SJSA1 (cell line): ENCODE data around the gene FANCL. TPM values are rescaled to one million over a fixed set of nuclear protein-coding genes. Genes with fewer than 3 reads are reported as not detected.
"Not testable (repeated sequence)": the region's sequence is repeated elsewhere in the genome, so short reads cannot be mapped to it uniquely, and the experiment has no call there.

ENCODE experiments used
- DNase-seq, 2 experiments: peaks; one replicate each; pipeline ENCODE4 v3.0.0-alpha.2; 2015 to 2020; ENCODE audit warnings: low spot score in 2 of 2, low read depth in 1 of 2
- H3K27ac ChIP-seq: fragments of 250-450 bp; sonication (Bioruptor Pico); 2 replicates; pipeline ENCODE4 v1.5.1; 2020; ENCODE audit warnings: mild to moderate bottlenecking, moderate library complexity
- H3K27me3 ChIP-seq: fragments of 250-450 bp; sonication (Bioruptor Pico); replicated peaks from 2 replicates; pipeline ENCODE4 v1.5.1; 2020; ENCODE audit warnings: mild to moderate bottlenecking, moderate library complexity
- H3K36me3 ChIP-seq: fragments of 250-450 bp; sonication (Bioruptor Pico); 2 replicates; pipeline ENCODE4 v1.5.1; 2020; ENCODE audit warnings: mild to moderate bottlenecking
- H3K4me1 ChIP-seq: fragments of 250-450 bp; sonication (Bioruptor Pico); replicated peaks from 2 replicates; pipeline ENCODE4 v1.6.1; 2021; ENCODE audit warnings: mild to moderate bottlenecking
- H3K4me3 ChIP-seq: fragments of 250-450 bp; sonication (Bioruptor Pico); 2 replicates; pipeline ENCODE4 v1.5.1; 2020; ENCODE audit warnings: mild to moderate bottlenecking
- H3K9me3 ChIP-seq: fragments of 250-450 bp; sonication (Bioruptor Pico); replicated peaks from 2 replicates; pipeline ENCODE4 v1.5.1; 2020; ENCODE audit warnings: mild to moderate bottlenecking
- total RNA-seq: library from RNA; depleted of rRNA; stranded (reverse); fragments of >200 nt; shearing (Covaris generic); gene quantifications from 2 replicates; pipeline ENCODE4 v1.2.3, GENCODE V29; 2014; rRNA removed

FANCL gene
- 50.0 and 57.0 TPM in 2 replicates for total RNA-seq

- Histone ChIP-seq H3K4me1 (peaks cover 10% of the 10 kb centered on the region), H3K4me3 (peak within 1 kb of the TSS; percentile 84), H3K27me3 (no peaks in the 10 kb centered on the region), H3K36me3 (peaks cover 3% of the 10 kb centered on the region; the same call in 1 of the 2 replicates), H3K9me3 (no peaks in the 10 kb centered on the region), H3K27ac (peak within 1 kb of the TSS; percentile 87)
- DNase-seq, result peak; percentile 90 to 92
Measured at GRCh38 chr2:58240670-58241545, at the start of gene FANCL. Gene FANCL (minus strand): TSS chr2:58241325. CDS start chr2:58241313, 12 bp downstream.

DNA sequence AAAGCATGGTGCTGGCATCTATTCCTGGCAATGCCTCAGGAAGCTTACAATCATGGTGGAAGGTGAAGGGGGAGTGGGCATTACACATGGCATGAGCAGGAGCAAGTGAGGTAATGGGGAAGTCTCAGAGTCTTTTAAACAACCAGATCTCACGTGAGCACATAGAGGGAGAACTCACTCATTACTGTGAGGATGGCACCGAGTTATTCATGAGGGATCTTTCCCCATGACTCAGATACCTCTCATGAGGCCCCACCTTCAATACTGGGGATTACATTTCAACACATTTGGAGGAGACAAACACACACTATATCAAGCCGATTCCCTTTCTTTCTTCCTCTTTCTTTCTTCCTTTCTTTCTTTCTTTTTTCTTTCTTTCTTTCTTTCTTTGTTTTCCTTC is 47.9 kb upstream of the FANCL start:
- H3K27ac ChIP-seq, result no peak overlapping the region
- no peaks in the 10 kb centered on the region for H3K9me3 ChIP-seq
- H3K36me3 ChIP-seq, result no peaks in the 10 kb centered on the region
- 0 out of 2 replicates have a peak, but pooled peaks cover 5% of the 10 kb centered on the region for H3K27me3 ChIP-seq
- H3K4me3 ChIP-seq, result no peak overlapping the region
- H3K4me1 ChIP-seq, result no peaks in the 10 kb centered on the region
- no peak for DNase-seq

DNA sequence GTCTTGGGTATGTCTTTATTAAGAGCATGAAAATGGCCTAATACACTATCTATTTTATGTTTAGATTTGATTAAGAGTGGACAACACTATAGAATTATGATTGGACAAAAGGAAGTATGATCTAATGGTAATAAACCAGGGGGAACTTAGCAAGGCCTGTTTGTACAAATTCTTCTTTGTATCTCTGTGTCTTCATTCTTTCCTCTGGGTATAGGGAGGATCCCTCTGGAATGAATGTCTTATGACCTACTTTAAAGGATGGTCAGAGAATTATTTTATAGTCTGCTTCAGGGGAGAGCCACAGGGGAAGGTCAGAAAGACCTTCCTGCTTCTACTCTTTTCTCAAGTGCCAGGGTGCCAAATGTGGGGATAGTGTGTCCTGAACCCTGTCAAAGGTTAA is 42.8 kb upstream of the FANCL start:
- no peaks in the 10 kb centered on the region for H3K9me3 ChIP-seq
- H3K27me3 ChIP-seq, result peaks cover 9% of the 10 kb centered on the region; the same call in 1 of the 2 replicates
- no peaks in the 10 kb centered on the region for H3K36me3 ChIP-seq
- no peak overlapping the region for H3K27ac ChIP-seq
- DNase-seq, result no peak
- H3K4me1 ChIP-seq, result no peaks in the 10 kb centered on the region
- no peak overlapping the region for H3K4me3 ChIP-seq

- DNase-seq, result not testable (repeated sequence)
Measured at GRCh38 chr2:58275144-58275543, 34.0 kb upstream of the FANCL start.

GRCh38 chr2:58271826-58272225 is 30.7 kb upstream of the FANCL start:
- no peaks in the 10 kb centered on the region for H3K27me3 ChIP-seq

More at GRCh38 chr2:58275144-58275543, 34.0 kb upstream of the FANCL start:
- not testable (repeated sequence) for H3K27me3 ChIP-seq, H3K4me1 ChIP-seq, H3K36me3 ChIP-seq, H3K9me3 ChIP-seq, H3K4me3 ChIP-seq, H3K27ac ChIP-seq

DNA sequence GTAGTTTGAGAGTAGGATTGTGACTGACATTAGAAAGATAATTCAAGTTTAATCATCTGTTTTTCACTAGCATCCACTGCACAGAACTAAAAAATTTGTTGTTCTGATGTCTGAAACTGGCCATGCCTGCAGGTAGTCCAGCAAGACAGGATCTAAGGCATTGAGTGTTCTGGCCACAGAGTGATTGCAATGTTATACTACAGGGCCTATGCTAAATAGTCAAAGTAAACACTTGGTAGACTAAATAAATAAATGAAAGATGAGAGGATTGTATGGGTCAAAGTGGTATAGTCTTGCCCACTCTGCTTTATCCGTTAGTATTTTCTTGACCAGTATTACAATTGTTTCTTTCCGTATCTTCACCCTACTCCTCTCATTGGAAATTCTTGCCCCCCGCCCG is 27.6 kb upstream of the FANCL start:
- Histone ChIP-seq H3K4me3 (no peak overlapping the region), H3K9me3 (no peaks in the 10 kb centered on the region), H3K36me3 (no peaks in the 10 kb centered on the region), H3K27me3 (no peaks in the 10 kb centered on the region), H3K27ac (no peak overlapping the region), H3K4me1 (no peaks in the 10 kb centered on the region)
- DNase-seq, result no peak

More at GRCh38 chr2:58271826-58272225, 30.7 kb upstream of the FANCL start:
- DNase-seq, result no peak
- H3K27ac ChIP-seq, result no peak overlapping the region
- no peak overlapping the region for H3K4me3 ChIP-seq
- no peaks in the 10 kb centered on the region for H3K36me3 ChIP-seq
- no peaks in the 10 kb centered on the region for H3K4me1 ChIP-seq
- no peaks in the 10 kb centered on the region for H3K9me3 ChIP-seq

DNA sequence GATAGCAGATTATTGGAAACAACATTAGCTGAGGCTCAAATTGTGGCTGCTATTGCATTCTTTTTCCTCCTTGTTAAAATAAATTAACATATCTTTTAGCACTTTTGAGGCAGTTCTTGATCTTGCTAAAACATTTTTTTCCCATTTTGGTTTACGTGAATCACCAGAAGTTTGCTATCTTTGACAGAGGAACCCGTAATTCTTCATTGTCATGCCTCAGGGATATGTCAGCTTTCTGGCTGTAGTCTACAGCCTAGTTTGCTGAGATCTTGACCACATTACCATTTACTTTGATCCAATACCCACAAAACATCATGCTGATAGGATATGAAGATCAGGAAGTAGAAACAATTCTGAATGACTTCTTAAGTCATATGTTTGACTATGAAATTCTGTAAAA is 25.1 kb upstream of the FANCL start:
- Histone ChIP-seq H3K4me1 (no peaks in the 10 kb centered on the region), H3K27me3 (no peaks in the 10 kb centered on the region), H3K4me3 (no peak overlapping the region), H3K36me3 (no peaks in the 10 kb centered on the region), H3K9me3 (no peaks in the 10 kb centered on the region), H3K27ac (no peak overlapping the region)
- no peak for DNase-seq

DNA sequence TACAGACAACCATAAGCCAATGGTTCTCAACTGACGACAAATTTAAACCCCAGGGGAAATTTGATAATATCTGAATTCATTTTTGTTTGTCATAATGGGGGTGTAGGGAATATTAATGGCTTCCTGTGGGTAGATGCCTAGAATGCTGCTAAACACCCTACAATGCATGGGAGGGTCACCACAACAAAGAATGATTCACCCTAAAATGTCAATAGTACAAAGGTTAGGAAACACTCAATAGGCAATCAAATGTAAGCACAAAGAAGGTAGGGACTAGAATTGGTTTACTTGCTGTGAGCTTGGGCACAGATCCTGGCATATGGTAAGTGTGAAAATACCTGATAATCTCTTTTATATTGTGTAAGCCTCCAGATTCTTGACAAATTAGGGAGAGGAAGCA is 20.1 kb upstream of the FANCL start:
- H3K4me1 ChIP-seq, result no peaks in the 10 kb centered on the region
- no peaks in the 10 kb centered on the region for H3K9me3 ChIP-seq

DNA sequence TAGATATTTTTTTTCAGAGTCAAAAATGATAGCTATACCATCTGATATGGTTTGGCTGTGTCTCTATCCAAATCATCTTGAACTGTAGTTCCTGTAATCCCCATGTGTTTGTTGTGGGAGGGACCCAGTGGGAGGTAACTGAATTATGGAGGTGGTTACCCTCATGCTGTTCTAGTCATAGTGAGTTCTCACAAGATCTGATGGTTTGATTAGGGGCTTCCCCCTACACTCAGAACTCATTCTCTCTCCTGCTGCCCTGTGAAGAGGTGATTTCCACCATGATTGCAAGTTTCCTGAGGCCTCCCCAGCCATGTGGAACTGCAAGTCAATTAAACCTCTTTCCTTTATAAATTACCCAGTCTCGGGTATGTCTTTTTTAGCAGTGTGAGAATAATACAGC is 17.3 kb upstream of the FANCL start:
- DNase-seq, H3K27ac ChIP-seq, H3K4me1 ChIP-seq, H3K9me3 ChIP-seq, H3K4me3 ChIP-seq, H3K36me3 ChIP-seq, H3K27me3 ChIP-seq: not testable (repeated sequence)

More for the DNA sequence above, 20.1 kb upstream of the FANCL start:
- Histone ChIP-seq H3K27ac (no peak overlapping the region), H3K36me3 (no peaks in the 10 kb centered on the region), H3K4me3 (no peak overlapping the region), H3K27me3 (no peaks in the 10 kb centered on the region)
- DNase-seq, result no peak

DNA sequence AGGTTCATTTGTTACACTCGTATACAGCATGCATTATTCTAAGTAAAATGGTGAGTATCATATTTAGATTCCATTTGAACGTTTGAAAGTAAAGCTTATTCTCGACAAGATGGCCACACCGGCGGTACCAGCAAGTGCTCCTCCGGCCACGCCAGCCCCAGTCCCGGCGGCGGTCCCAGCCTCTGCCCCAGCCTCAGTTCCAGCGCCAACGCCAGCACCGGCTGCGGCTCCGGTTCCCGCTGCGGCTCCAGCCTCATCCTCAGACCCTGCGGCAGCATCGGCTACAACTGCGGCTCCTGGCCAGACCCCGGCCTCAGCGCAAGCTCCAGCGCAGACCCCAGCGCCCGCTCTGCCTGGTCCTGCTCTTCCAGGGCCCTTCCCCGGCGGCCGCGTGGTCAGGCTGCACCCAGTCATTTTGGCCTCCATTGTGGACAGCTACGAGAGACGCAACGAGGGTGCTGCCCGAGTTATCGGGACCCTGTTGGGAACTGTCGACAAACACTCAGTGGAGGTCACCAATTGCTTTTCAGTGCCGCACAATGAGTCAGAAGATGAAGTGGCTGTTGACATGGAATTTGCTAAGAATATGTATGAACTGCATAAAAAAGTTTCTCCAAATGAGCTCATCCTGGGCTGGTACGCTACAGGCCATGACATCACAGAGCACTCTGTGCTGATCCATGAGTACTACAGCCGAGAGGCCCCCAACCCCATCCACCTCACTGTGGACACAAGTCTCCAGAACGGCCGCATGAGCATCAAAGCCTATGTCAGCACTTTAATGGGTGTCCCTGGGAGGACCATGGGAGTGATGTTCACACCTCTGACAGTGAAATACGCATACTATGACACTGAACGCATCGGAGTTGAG is 10.4 kb upstream of the FANCL start:
- not testable (repeated sequence) for H3K27ac ChIP-seq, DNase-seq

DNA sequence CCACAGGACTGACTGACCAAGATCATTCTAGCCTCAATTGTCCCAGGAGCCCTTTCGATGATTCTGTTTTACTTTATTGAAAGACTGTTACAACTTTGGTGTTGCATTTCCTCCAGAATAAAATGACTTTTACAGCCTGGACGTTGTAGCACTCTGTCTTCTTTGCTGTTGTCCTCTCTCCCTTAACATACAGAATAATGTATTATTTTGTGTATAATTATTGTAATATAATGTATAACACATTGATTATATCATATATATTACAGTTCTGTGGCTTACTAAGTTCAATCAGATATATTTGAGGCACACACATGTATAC is 380 bp upstream of the FANCL start:
- H3K27me3 ChIP-seq, result no peaks in the 10 kb centered on the region
- H3K4me1 ChIP-seq, result peaks cover 10% of the 10 kb centered on the region
- peaks cover 3% of the 10 kb centered on the region; the same call in 1 of the 2 replicates for H3K36me3 ChIP-seq
- no peak for DNase-seq
- H3K4me3 ChIP-seq, result peak overlapping the region; percentile 84
- H3K9me3 ChIP-seq, result no peaks in the 10 kb centered on the region
- peak overlapping the region; percentile 87 for H3K27ac ChIP-seq

More for the DNA sequence above, 10.4 kb upstream of the FANCL start:
- not testable (repeated sequence) for H3K27me3 ChIP-seq, H3K4me3 ChIP-seq, H3K4me1 ChIP-seq, H3K36me3 ChIP-seq, H3K9me3 ChIP-seq

GRCh38 chr2:58239243-58239925 is 1.7 kb downstream of the FANCL start:
- no peak for DNase-seq
- no peaks in the 10 kb centered on the region for H3K27me3 ChIP-seq
- H3K4me1 ChIP-seq, result peaks cover 10% of the 10 kb centered on the region
- H3K4me3 ChIP-seq, result no peak overlapping the region
- peaks cover 3% of the 10 kb centered on the region; the same call in 1 of the 2 replicates for H3K36me3 ChIP-seq
- H3K9me3 ChIP-seq, result no peaks in the 10 kb centered on the region; the same call in 1 of the 2 replicates
- H3K27ac ChIP-seq, result no peak overlapping the region

DNA sequence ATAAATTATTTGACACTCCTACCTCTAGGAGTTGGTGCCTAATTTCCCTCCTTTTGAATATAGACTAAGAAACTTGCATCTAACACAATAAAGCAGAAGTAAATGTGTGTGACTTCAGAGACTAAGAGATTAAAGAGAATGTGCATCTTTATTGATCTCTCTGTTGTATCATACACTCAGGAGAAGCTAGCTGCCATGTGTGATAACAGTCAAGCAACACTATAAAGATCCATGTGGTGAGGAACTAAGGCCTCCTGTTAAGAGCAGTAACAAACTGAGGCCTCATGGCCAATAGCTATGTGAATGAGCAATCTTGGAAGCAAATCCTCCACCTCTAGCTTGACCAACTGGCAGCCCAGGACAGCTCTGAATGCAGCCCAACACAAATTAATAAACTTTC is 3.4 kb downstream of the FANCL start:
- H3K27me3 ChIP-seq, result no peaks in the 10 kb centered on the region

More for the DNA sequence above, 3.4 kb downstream of the FANCL start:
- Histone ChIP-seq H3K4me1 (peaks cover 10% of the 10 kb centered on the region), H3K27ac (no peak overlapping the region), H3K4me3 (no peak overlapping the region), H3K36me3 (peaks cover 3% of the 10 kb centered on the region; the same call in 1 of the 2 replicates), H3K9me3 (no peaks in the 10 kb centered on the region; the same call in 1 of the 2 replicates)
- no peak for DNase-seq
